Neural cell (in vitro differentiated cells): Measurements from ENCODE around the gene HSPB7.

Source experiments
- CTCF ChIP-seq: fragments of 450-650 bp; IDR thresholded peaks from 2 replicates; pipeline ENCODE4 v1.5.1; 2014; ENCODE audit warnings: antibody characterized with exemption, mild to moderate bottlenecking, moderate library complexity; ENCODE audit not compliant: poor library complexity, severe bottlenecking
- TF ChIP-seq, protein P1 (sequence below): IDR thresholded peaks from 2 replicates; pipeline ENCODE4 v1.6.1; 2012; ENCODE audit warnings: borderline replicate concordance

DNA sequence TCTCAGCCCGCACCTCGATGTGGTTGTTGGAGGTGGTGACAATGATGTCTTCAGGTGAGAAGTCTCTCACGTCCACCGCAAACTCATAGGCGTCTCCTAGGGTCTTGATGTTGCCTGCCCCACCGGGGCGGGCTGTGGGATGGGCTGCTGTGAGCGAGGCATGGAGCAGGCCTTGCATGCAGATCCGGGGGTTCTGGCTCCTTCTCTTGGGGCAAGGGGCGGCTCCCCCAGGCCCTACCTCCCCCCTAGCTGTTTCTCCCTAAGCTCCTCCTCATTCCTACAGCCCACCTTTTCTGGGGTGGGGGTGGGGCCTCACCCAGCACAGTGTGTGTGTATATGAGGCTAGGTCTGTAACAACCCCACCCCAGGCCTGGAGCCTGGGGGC, 775 bp downstream of the HSPB7 start:
- no peak for TF ChIP-seq CTCF
- TF ChIP-seq, protein P1, sequence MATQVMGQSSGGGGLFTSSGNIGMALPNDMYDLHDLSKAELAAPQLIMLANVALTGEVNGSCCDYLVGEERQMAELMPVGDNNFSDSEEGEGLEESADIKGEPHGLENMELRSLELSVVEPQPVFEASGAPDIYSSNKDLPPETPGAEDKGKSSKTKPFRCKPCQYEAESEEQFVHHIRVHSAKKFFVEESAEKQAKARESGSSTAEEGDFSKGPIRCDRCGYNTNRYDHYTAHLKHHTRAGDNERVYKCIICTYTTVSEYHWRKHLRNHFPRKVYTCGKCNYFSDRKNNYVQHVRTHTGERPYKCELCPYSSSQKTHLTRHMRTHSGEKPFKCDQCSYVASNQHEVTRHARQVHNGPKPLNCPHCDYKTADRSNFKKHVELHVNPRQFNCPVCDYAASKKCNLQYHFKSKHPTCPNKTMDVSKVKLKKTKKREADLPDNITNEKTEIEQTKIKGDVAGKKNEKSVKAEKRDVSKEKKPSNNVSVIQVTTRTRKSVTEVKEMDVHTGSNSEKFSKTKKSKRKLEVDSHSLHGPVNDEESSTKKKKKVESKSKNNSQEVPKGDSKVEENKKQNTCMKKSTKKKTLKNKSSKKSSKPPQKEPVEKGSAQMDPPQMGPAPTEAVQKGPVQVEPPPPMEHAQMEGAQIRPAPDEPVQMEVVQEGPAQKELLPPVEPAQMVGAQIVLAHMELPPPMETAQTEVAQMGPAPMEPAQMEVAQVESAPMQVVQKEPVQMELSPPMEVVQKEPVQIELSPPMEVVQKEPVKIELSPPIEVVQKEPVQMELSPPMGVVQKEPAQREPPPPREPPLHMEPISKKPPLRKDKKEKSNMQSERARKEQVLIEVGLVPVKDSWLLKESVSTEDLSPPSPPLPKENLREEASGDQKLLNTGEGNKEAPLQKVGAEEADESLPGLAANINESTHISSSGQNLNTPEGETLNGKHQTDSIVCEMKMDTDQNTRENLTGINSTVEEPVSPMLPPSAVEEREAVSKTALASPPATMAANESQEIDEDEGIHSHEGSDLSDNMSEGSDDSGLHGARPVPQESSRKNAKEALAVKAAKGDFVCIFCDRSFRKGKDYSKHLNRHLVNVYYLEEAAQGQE, result no peak
